Stimulated activated CD8-positive, alpha-beta memory T cell treated with anti-CD3 and anti-CD28 coated beads, Interleukin-12 subunit alpha, Interleukin-12 subunit beta, amount 100 ng/mL, for 4 hours (primary cell): ENCODE measurements around the gene ZFR.
"Not testable (repeated sequence)": the region's sequence is repeated elsewhere in the genome, so short reads cannot be mapped to it uniquely, and the experiment has no call there.

Source experiments
- DNase-seq: peaks from one replicate; pipeline ENCODE4 v3.0.0-alpha.2; 2020; ENCODE audit warnings: low read depth

ZFR gene

DNA sequence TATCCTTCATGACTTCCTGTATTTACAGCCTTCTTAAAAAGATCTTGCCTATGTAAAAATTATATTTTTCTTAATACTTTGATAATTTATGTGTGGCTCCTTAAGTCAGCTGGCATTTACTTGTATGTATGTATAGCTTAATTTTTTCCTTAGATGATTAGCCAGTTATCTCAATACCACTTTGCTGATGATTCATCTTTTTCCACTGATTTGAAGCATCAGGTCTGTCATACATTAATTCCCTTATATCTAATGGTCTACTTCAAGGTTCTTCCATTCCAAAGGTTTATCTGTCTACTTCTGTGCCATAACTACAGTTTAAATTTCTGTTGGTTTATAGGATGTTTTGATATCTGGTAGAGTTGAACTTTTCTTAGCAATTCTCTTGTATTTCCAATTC is 86.9 kb downstream of the ZFR start:
- DNase-seq = no peak

GRCh38 chr5:32355686-32356085 is 88.9 kb downstream of the ZFR start:
- DNase-seq = no peak

GRCh38 chr5:32353420-32353819 is 91.1 kb downstream of the ZFR start:
- DNase-seq = no peak

DNA sequence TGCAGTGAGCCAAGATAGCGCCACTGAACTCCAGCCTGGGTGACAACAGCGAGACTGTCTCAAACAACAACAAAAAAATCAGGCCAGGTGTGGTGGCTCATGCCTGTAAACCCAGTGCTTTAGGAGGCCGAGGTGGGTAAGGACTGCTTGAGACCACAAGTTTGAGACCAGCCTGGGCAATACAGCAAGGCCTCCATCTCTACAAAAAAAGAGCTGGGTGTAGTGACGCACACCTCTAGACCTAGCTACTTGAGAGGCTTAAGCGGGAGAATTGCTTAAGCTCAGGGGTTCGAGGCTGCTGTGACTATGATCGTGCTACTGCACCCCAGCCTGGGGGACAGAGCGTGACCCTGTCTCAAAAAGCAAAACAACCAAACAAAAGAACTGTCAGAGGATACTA is 91.9 kb downstream of the ZFR start:
- no peak for DNase-seq

DNA sequence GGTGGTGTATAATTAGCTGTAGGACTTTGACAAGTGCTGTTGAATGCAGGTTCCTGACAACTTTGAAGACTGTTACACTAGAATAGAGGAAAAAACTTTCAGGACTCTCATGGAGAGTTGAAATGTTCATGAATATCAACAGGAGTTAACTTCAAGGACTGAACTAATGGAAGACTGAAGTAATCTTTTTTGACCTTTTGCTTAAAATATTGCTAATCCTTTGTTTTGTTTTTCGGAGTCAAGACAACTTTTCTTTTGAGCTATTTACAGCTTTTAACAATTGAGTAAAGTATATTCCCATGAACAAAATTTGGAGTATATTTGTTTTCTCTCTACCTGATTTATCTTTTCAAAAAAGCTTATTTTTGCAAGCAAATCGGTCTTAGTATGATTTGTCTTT is 97.7 kb downstream of the ZFR start:
- no peak for DNase-seq

DNA sequence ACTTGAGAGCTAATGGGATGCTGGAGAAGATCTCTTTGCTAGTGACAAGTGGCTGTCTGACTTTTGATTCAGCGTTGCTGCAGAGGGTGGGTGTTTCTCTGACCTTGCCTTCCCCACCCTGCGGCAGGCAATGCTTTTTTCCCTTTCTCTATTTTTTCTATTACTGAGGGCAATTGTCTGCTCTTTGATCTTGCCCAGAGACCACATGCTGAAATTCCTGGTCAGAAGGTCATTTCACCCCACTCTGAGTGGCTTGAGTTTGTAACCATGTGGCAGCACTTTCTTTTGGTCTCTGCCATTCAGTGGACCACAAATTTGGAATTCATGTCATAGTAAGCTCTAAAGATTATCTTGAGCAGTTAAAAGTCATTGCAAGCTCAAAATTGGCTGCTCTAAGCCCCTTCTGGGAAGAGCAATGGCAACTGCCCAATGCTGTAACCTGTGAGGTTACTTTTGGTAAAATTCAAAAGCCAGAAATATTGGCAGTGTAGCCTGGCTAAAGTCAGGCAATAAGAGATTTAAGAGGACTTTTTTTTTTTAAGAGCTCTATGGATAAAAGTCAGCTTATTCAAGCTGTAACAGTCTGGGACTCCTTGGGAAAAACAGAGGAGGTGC is 101.4 kb downstream of the ZFR start:
- no peak for DNase-seq

DNA sequence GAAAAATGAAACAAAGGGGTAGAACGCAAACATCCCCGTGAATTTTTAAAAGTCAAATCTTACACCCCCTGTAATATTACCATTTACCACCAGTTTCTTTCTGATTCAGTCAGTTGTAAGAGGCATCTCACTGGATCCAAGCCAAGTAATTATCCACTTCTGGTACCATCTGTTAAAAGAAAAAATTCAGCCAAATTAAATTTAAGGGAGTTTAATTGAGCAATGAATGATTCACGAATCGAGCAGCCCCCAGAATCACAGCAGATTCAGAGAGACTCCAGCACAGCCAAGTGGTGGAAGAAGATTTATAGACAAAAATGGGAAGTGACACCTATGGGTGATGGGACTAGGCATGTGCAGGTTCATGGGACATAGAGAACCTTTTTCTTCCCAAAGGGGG is 101.9 kb downstream of the ZFR start:
- no peak for DNase-seq

DNA sequence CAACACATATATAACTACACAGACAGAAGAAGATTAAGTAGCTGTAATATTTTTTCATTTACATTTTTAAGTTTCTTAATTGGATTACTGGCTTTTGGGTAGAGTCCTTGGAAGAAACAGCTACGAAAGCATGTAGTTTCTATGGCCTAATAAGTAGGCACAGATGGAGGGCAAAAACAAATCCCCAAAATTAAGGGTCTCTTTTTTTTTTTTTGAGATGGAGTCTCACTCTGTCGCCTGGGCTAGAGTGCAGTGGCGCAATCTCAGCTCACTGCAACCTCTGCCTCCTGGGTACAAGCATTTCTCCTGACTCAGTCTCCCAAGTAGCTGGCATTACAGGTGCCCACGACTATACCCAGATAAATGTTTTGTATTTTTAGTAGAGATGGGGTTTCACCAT is 104.7 kb downstream of the ZFR start:
- DNase-seq = no peak

- DNase-seq = no peak
Measured at GRCh38 chr5:32339198-32339597, 105.3 kb downstream of the ZFR start.

DNA sequence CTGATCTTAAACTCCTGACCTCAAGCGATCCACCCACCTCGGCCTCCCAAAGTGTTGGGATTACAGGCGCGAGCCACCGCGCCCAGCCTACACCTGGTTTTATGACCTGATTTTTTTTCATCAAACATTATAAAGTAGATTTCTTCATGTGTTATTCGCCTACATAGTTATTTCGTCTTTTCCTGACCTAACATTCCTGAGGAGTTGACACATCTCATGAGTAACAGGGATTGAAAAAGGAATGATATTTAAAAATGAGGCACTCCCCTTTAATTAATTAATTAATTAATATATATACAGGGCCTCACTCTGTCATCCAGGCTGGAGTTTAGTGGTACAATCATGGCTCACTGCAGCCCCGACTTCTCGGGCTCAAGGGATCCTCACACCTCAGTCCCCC is 111.6 kb downstream of the ZFR start:
- no peak for DNase-seq

DNA sequence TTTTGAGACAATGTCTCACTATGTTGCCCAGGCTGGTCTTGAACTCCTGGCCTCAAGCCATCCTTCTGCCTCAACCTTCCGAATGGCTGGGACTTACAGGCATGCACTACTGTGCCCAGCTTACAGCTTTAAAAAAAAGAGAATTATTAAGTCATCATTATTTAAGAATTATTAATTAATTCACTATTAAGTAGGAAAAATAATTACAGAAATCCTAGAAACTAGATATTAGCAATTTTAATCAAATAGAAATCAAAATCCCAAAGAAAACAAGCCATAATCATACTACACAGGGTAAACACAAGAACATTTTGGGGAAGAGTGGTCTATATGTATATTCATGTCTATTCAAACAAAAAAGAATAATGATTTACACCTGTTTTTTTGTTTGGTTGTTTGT is 112.2 kb downstream of the ZFR start:
- no peak for DNase-seq

DNA sequence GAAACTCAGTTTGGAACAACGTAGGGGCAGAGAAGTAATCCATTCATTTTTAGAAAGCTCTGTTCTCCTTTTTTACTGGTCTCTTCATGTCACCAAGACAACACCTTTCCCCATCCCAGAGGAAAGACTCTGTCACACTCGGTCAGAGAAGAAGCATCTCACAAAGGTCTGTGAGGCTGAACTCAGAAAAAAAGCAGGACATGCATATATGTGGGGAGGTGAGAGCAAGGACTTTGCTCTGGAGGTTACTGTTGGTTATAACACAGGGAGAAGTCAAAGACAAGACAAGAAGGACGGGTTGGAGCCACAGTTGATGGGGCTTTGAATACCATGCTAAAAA is 112.6 kb downstream of the ZFR start:
- DNase-seq = no peak

- no peak for DNase-seq
Measured at GRCh38 chr5:32331217-32331934, 113.2 kb downstream of the ZFR start.

DNA sequence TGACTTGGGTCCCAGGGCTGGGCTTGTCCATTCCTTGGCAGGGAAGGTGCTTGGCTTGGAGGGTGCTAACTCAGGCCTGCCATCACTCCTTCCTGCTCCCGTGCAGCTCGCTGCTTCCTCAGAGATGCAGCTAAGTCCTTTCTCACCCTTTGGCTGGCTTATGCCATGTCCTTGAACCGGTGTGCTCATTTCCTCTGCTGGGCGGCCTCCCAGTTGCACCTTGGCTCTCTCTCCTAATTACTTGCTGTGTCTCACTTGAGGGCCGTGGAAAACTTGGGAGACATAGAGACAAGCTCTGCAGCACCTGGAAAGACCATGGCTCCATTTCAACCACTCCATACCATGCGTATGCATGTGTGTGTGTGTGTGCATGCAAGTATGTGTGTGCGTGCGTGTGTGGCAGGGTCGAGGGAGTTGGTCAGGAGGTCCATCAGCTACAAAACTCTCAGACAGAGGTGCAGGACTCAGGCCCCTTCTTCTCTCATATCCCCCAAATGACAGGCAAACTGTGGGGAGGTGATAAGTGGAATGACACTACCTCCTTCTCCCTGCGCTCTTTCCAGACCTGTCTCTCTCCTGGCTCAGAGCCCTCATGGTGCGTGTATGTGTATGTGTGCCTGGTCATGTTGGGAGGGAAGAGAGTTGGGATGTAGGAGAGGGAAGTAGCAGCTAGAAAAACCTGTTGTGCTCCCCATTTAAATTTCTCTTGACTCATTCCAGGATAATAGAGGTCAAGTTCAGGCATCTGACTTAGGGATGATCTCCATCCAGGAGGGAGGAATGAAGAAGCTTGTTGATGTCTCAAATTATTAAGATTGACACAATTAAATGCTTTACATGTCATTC is 114.2 kb downstream of the ZFR start:
- DNase-seq = no peak

DNA sequence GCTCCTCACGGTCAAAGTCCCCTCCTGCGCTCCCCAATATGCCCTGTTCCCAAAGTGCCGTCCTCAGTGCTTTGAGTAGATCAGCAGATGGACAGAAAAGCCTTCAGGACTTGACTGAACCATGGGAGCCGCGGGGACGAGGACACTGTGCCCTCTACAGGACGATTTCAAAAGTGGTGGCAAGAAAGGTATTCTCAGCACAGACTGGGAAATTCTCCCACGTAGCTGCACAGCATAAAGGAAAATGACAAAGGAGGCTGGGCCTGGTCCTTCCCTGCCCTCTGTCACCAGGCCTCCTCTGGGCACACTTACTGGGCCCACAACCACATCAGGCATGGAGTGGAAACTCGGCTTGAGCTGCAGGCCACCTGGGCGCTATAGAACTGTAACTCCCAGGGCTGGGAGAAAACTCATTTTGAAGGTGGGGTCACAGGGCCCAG is 115.1 kb downstream of the ZFR start:
- DNase-seq = peak; percentile 17

DNA sequence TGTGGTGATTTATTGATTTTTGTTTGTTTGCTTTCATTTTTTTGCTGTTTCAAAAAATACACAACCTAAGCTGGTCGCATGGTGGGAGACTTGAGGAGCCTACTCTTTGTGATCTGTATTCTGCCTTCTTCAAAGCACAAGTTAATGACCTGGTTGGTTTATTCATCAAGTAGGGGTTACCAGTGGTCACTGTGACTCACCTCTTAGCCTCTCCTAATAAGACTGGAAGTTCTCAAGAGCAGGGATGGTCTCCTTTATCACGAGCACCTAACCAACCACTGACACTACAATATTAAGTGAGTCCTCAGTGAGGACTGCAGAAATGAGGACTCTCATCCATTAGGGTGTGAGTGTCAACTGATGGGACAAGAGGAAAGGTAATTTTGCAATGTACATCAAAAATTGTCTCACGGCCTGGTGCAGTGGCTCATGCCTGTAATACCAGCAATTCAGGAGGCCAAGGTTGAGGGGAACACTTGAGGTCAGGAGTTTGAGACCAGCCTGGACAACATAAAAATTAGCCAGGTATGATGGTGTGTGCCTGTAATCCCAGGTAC is 118.2 kb downstream of the ZFR start:
- no peak for DNase-seq

DNA sequence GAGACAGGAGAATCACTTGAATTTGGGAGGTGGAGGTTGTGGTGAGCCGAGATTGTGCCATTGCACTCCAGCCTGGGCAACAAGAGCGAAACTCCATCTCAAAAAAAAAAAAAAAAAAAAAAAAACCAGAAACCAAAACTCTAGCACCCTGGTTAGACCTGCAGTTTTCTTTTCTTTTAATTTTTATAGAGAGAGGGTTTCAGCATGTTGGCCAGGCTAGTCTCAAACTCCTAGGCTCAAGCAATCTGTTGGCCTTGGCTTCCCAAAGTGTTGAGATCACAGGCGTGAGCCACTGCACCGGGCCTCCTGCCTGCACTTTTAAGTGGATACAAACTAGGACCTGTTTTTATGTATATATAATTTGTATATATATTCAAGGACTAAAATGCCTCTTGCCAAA is 118.9 kb downstream of the ZFR start:
- no peak for DNase-seq

DNA sequence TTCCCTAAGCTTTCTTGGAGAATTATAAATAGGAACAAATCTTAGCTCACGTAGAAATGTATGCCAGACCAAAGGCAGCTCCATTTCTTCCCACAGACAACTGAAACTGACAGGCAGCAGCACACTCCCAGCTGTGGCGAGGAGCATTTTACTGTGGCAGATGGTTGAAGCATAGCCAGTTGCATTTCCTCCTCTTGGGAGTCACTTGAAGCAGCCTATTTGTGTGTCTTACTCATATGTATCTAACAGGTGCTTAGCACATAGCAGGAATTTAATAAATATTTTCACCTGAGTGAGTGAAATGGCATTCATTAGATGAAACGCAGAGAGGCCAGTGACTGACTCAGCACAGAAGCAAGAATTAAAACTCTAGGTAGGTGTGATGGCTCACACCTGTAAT is 119.5 kb downstream of the ZFR start:
- no peak for DNase-seq

DNA sequence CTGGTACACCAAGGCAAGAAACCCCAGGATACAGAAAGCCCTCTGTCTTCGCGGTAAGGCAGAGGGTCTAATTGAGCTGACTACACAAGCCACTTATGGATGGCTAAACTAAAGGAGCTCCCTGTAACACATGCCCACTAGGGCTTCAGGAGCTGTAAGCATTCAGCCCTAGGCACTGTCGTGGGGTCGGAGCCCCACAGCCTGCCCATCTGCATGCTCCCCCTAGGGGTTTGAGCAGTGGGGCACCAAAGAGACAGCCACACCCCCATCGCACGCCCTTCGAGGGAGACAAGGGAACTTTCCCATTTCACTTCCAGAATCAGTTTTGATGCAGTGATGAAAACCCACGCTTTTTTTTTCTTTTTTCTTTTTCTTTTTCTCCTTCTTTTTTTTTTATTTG is 120.8 kb downstream of the ZFR start:
- no peak for DNase-seq

DNA sequence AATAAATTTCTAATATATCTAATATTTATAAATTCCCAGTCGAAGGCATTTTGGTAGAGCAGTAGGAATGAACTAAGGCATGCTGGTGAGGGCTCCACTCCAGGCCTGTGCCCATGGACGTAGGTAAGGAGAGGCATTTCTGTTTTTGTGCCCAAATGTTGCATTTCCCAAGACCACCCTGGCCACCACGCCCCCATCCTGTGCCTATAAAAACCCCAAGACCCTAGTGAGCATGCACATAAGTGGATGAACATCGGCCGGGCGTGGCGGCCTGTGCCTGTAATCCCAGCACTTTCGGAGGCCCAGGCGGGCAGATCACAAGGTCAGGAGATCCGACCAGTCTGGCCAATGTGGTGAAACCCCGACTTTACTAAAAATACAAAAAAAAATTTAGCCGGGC is 121.7 kb downstream of the ZFR start:
- no peak for DNase-seq

- DNase-seq = not testable (repeated sequence)
Measured at GRCh38 chr5:32321787-32322186, 122.8 kb downstream of the ZFR start.

DNA sequence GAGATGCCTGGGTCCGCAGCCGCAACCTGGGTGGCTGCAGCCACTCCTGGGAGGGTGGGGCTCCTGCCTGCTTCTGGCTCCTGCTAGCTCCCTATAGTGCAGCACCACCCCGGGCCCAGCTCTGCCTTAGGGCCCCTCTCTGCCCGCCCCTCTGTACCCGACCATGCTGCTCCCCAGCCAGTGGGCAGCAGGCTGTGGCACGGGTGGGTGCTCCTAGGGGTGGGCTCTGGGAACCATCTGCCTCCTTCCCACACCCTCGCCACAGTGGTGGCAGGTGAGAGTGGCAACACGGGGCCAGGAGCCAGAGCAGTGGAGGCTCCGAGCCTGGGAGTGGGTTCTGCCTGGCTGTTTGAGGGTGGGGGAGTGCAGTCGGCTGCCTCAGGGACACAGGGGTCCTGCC is 124.0 kb downstream of the ZFR start:
- no peak for DNase-seq

GRCh38 chr5:32319926-32320543 is 124.5 kb downstream of the ZFR start:
- no peak for DNase-seq
